Endothelial cell of umbilical vein (primary cell): ENCODE measurements around the gene LRRC27.

Source experiments
- CTCF ChIP-seq, 2 donors: IDR thresholded peaks; 1 replicate in 1 of 2; 2 replicates in 1 of 2; pipeline ENCODE4 v1.5.1; 2011; ENCODE audit warnings: low read length in 2 of 2, mild to moderate bottlenecking in 2 of 2, moderate library complexity in 2 of 2, control low read depth in 1 of 2, inconsistent platforms in 1 of 2, low read depth in 1 of 2; ENCODE audit not compliant: insufficient read depth in 1 of 2; ENCODE audit errors: extremely low read depth in 1 of 2
- EZH2 ChIP-seq: IDR thresholded peaks from 2 replicates; pipeline ENCODE4 v1.6.1; 2012; ENCODE audit warnings: borderline replicate concordance, low read depth, mild to moderate bottlenecking, moderate library complexity, low read length, inconsistent platforms; ENCODE audit not compliant: severe bottlenecking
- JUN ChIP-seq: IDR thresholded peaks from 2 replicates; pipeline ENCODE4 v1.6.1; 2011; ENCODE audit warnings: borderline replicate concordance, low read depth; ENCODE audit not compliant: insufficient read length, insufficient read depth
- MAX ChIP-seq: IDR thresholded peaks from 2 replicates; pipeline ENCODE4 v1.6.1; 2011; ENCODE audit not compliant: insufficient read depth, insufficient read length
- MYC ChIP-seq: IDR thresholded peaks from one replicate; pipeline ENCODE4 v1.6.1; 2011; ENCODE audit warnings: mild to moderate bottlenecking, low read depth, low read length
- POLR2A ChIP-seq: IDR thresholded peaks from 2 replicates; pipeline ENCODE4 v1.6.1; 2012; ENCODE audit warnings: low read depth, mild to moderate bottlenecking, control low read depth, low read length

GRCh38 chr10:132394936-132395703 is 63.1 kb downstream of the LRRC27 start:
- TF ChIP-seq EZH2: no peak
- no peak for TF ChIP-seq CTCF (IDR thresholded peaks at IDR 0.05; ENCODE audit: extremely low read depth in 1 of 2, insufficient read depth in 1 of 2, low read depth in 1 of 2, low read length in 2 of 2)
- TF ChIP-seq MYC: no peak
- no peak for TF ChIP-seq POLR2A
- no peak for TF ChIP-seq JUN
- no peak for TF ChIP-seq MAX
